Heart left ventricle (tissue), 13 donors: ENCODE data around the gene TOB1.

Source experiments
- CTCF ChIP-seq, 12 donors: fragments of 200-600 bp; sonication (generic) in 4 of 12; IDR thresholded peaks; one replicate each; pipeline versions ENCODE4 v1.5.0 to v1.8.0; 2018 to 2022; ENCODE audit warnings: antibody characterized with exemption in 12 of 12, mild to moderate bottlenecking in 5 of 12
- POLR2A ChIP-seq, 2 donors: fragments of 450-650 bp; IDR thresholded peaks; one replicate each; pipeline ENCODE4 v1.6.1; 2017; ENCODE audit warnings: antibody characterized with exemption in 2 of 2, mild to moderate bottlenecking in 2 of 2, moderate library complexity in 2 of 2
- donor health status: ischemic (EF 13 %, LVEDD 7.1; RV severe dilation, severe dysfunction).
- donor health status: DM: no; HTN: yes; CAD: no.
- donor health status: DM: no; HTN: no; CAD: no.
- donor health status: ischemic (EF 25% LVEDD 6.9; RV normal size, moderate dysfunction).
- donor health status: ischemic (EF 25% LVEDD 5.7; RV mildly dilated, moderate dysfunction).
- donor health status: ischemic (EF 35%, LVEDD 5.7; RV mildly dilated, moderate dysfunction).
- donor health status: nonischemic (EF 11% LVEDD 7.7; RV severe dilation, severe dysfunction).
- donor health status: DM: yes; HTN: yes; CAD: no.
- donor health status: PGD.
- donor health status: ischemic (EF 29% LVEDD 5.4; RV normal size, mild dysfunction).
- donor health status: nonischemic (EF 23%, LVEDD 6.1; RV moderate dilation, normal function).

GRCh38 chr17:50858486-50859225 lies 7.5 kb downstream of the TOB1 start:
- TF ChIP-seq CTCF (IDR thresholded peaks at IDR 0.05) (no peak), POLR2A (IDR thresholded peaks at IDR 0.05) (no peak)
